ENCODE measurements around the gene C11orf87. TPM values are rescaled to one million over a fixed set of nuclear protein-coding genes. Genes with fewer than 3 reads are reported as not detected.

C11orf87 gene
- total and polyA plus RNA-seq, 2 of the 8 experiments (the other 6 are each of a cell fraction or from before 2014, with no cell fraction given), result 0.22 to 0.32 TPM

DNA sequence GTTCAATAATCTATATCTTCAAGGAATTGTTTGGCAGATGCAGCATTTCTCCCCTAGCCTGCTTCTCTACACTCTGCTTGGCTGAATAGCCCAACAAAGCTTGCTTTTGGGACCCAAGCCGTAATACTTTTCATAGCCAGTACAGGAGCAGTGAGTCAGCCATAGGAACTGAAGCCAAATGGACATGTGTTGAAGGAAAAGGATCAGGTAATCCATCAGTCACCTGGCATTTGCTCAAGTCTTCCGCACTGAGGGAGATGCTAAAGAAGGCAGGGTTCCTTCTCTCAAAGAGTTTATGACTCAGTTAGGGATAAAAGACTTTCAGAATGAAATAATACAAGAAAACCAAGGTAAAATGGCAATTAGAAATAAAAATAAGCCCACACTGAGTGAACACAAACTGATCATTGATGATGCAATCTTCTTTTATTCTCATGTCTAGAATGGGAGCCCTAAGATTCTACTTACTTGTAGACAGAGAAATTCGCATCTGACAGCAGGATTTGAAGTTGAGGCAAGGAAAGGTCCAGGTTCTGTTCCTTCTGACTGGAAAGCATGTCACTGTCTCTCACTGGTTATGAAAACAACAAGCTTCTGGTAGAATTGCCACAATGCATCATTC lies 13.2 kb downstream of the C11orf87 start:
- H3K9ac ChIP-seq (replicated peaks in 1 of 4; ENCODE audit: extremely low read depth in 1 of 4, low read depth in 3 of 4, low read length in 3 of 4), result no peak overlapping the region
- ChIA-PET CTCF (ENCODE audit: partially characterized antibody) (interaction anchor here (1.1 kb wide), 1 partner anchor 9 kb away, joined by 3 read pairs; no protein-coding TSS in a partner anchor), POLR2A (ENCODE audit: partially characterized antibody) (no interaction called here)
- H4K20me1 ChIP-seq (replicated peaks in 1 of 2; ENCODE audit: control insufficient read depth in 1 of 2, insufficient read depth in 2 of 2, low read length in 2 of 2), result no peaks in the 10 kb centered on the region
- H2BK12ac ChIP-seq (ENCODE audit: low read depth, low read length), result no peak overlapping the region
- H4K91ac ChIP-seq (replicated peaks; ENCODE audit: insufficient read length, low read length), result no peak overlapping the region
- no peak overlapping the region for H3K23ac ChIP-seq (ENCODE audit: insufficient read length)
- H2BK20ac ChIP-seq (ENCODE audit: low read length), result no peak overlapping the region
- H2BK5ac ChIP-seq (ENCODE audit: low read depth, low read length), result no peak overlapping the region
- no peaks in the 10 kb centered on the region for H3K9me3 ChIP-seq (ENCODE audit: insufficient read depth in 2 of 2, low read depth in 1 of 2, low read length in 1 of 2)
- no peaks in the 10 kb centered on the region for H3K79me1 ChIP-seq (ENCODE audit: low read depth, low read length)
- H3K79me2 ChIP-seq (ENCODE audit: control insufficient read depth in 1 of 2, insufficient read depth in 2 of 2, low read length in 2 of 2), result no peaks in the 10 kb centered on the region
- H3K14ac ChIP-seq (ENCODE audit: insufficient read length), result no peak overlapping the region
- WGBS, 2 experiments (ENCODE audit: extremely low coverage in 1 of 2, insufficient coverage in 1 of 2, insufficient read length in 1 of 2, insufficient replicate concordance in 2 of 2, low coverage in 1 of 2, low lambda C conversion rate in 2 of 2, missing lambda C conversion rate in 1 of 2), result 86% methylated on average over 3 of the region's 3 CpGs; no CpG with 5 or more reads in 1 of the 2 experiments
- H3K23me2 ChIP-seq (ENCODE audit: low read depth, low read length), result no peaks in the 10 kb centered on the region
- no peak overlapping the region for H3K4ac ChIP-seq (replicated peaks; ENCODE audit: insufficient read length, low read depth, low read length)
- H4K8ac ChIP-seq (ENCODE audit: extremely low read depth, insufficient read depth, low read length), result no peak overlapping the region
- H3K56ac ChIP-seq (replicated peaks; ENCODE audit: insufficient read length, low read depth, low read length), result no peak overlapping the region
- no peaks in the 10 kb centered on the region for H3K36me3 ChIP-seq (ENCODE audit: control insufficient read depth in 2 of 4, insufficient read depth in 4 of 4, low read length in 3 of 4)
- H2AFZ ChIP-seq (ENCODE audit: low read length), result no peak overlapping the region
- no peaks in the 10 kb centered on the region for H3K4me1 ChIP-seq (replicated peaks in 1 of 4; ENCODE audit: control insufficient read depth in 3 of 4, insufficient read depth in 4 of 4, low read length in 3 of 4)
- no peak overlapping the region for H3K4me3 ChIP-seq (ENCODE audit: extremely low read depth in 1 of 4, insufficient read depth in 2 of 4, low read depth in 3 of 4, low read length in 4 of 4)
- no peak overlapping the region for H2AK5ac ChIP-seq (ENCODE audit: low read depth, low read length)
- FAIRE-seq (no peak), DNase-seq (ENCODE audit: low read depth in 1 of 2, low spot score in 2 of 2) (no peak)
- H3K4me2 ChIP-seq (ENCODE audit: insufficient read depth in 1 of 2, low read depth in 2 of 2, low read length in 2 of 2), result no peak overlapping the region
- H2BK15ac ChIP-seq (ENCODE audit: low read length), result no peak overlapping the region
- H3K27ac ChIP-seq (ENCODE audit: low read depth, low read length), result no peak overlapping the region
- no peak overlapping the region for H4K5ac ChIP-seq (ENCODE audit: insufficient read length, low read depth, low read length)
- H3K18ac ChIP-seq (ENCODE audit: extremely low read depth, low read length), result no peak overlapping the region
- H3K27me3 ChIP-seq (replicated peaks in 1 of 4; ENCODE audit: control insufficient read depth in 3 of 4, extremely low read depth in 1 of 4, insufficient read depth in 3 of 4, low read length in 3 of 4), result no peaks in the 10 kb centered on the region
- H2BK120ac ChIP-seq (replicated peaks; ENCODE audit: low read depth, low read length), result no peak overlapping the region
- TF ChIP-seq, protein P1, sequence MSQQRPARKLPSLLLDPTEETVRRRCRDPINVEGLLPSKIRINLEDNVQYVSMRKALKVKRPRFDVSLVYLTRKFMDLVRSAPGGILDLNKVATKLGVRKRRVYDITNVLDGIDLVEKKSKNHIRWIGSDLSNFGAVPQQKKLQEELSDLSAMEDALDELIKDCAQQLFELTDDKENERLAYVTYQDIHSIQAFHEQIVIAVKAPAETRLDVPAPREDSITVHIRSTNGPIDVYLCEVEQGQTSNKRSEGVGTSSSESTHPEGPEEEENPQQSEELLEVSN (IDR thresholded peaks at IDR 0.05), result no peak
- TF ChIP-seq SIN3A (conservative IDR thresholded peaks at IDR 0.05 in 1 of 2, IDR thresholded peaks at IDR 0.05 in 1 of 2; ENCODE audit: low read depth in 1 of 2, low read length in 2 of 2), result no peak
- no peak for TF ChIP-seq SUZ12 (IDR thresholded peaks at IDR 0.05; ENCODE audit: low read length)
- TF ChIP-seq ASH2L (IDR thresholded peaks at IDR 0.05; ENCODE audit: low read length), result no peak
- no peak for TF ChIP-seq TAF7 (optimal IDR thresholded peaks at IDR 0.05; ENCODE audit: borderline replicate concordance, low read depth, low read length)
- no peak for TF ChIP-seq RAD21 (IDR thresholded peaks at IDR 0.05 in 1 of 2, conservative IDR thresholded peaks at IDR 0.05 in 1 of 2; ENCODE audit: low read depth in 2 of 2, low read length in 2 of 2)
- TF ChIP-seq TAF1 (IDR thresholded peaks at IDR 0.05; ENCODE audit: low read depth, low read length), result no peak
- no peak for TF ChIP-seq POLR2A (IDR thresholded peaks at IDR 0.05; ENCODE audit: control extremely low read depth in 1 of 2, low read depth in 2 of 2, low read length in 2 of 2)
- TF ChIP-seq KDM1A (IDR thresholded peaks at IDR 0.05; ENCODE audit: borderline replicate concordance, low read length), result no peak
- TF ChIP-seq RFX5 (IDR thresholded peaks at IDR 0.05; ENCODE audit: borderline replicate concordance, low read depth, low read length), result no peak
- TF ChIP-seq SIX5 (IDR thresholded peaks at IDR 0.05; ENCODE audit: low read depth, low read length), result no peak
- no peak for TF ChIP-seq EZH2 (IDR thresholded peaks at IDR 0.05; ENCODE audit: low read depth, low read length, severe bottlenecking)
- TF ChIP-seq BRCA1 (IDR thresholded peaks at IDR 0.05; ENCODE audit: low read depth, low read length), result no peak

All from H1 (cell line).